ENCODE results near the gene CEP131.

CEP131 gene

GRCh38 chr17:81163703-81164370, 58.9 kb downstream of the CEP131 start:
- CTCF ChIA-PET: no interaction called here
- no peak for DNase-seq (ENCODE audit: low spot score)
- no peak for TF ChIP-seq CTCF (conservative IDR thresholded peaks at IDR 0.05; ENCODE audit: low read depth)
- H3K27ac ChIP-seq: no peak overlapping the region
- POLR2A ChIA-PET (ENCODE audit: low non-redundant PET): no interaction called here

- CTCF ChIA-PET: interaction anchor here (0.7 kb wide), 1 partner anchor 130 kb away, joined by 5 read pairs; no protein-coding TSS in a partner anchor
- no peak overlapping the region for H3K27ac ChIP-seq
- DNase-seq (ENCODE audit: low spot score): no peak
- no peak for TF ChIP-seq CTCF (conservative IDR thresholded peaks at IDR 0.05; ENCODE audit: low read depth)
- POLR2A ChIA-PET (ENCODE audit: low non-redundant PET): no interaction called here
These were observed 59.6 kb downstream of the CEP131 start for GRCh38 chr17:81163051-81163695.

GRCh38 chr17:81162491-81162890, 60.3 kb downstream of the CEP131 start:
- H3K27ac ChIP-seq: no peak overlapping the region
- ChIA-PET CTCF (interaction anchor here (0.7 kb wide), 1 partner anchor 130 kb away, joined by 5 read pairs; no protein-coding TSS in a partner anchor), POLR2A (ENCODE audit: low non-redundant PET) (no interaction called here)
- no peak for TF ChIP-seq CTCF (conservative IDR thresholded peaks at IDR 0.05; ENCODE audit: low read depth)
- no peak for DNase-seq (ENCODE audit: low spot score)

- TF ChIP-seq CTCF (conservative IDR thresholded peaks at IDR 0.05; ENCODE audit: low read depth): no peak
- DNase-seq (ENCODE audit: low spot score): no peak
- ChIA-PET CTCF (no interaction called here), POLR2A (ENCODE audit: low non-redundant PET) (no interaction called here)
- no peak overlapping the region for H3K27ac ChIP-seq
These were observed 60.8 kb downstream of the CEP131 start for GRCh38 chr17:81161972-81162371.

GRCh38 chr17:81161536-81161935, 61.2 kb downstream of the CEP131 start:
- no peak for DNase-seq (ENCODE audit: low spot score)
- POLR2A ChIA-PET (ENCODE audit: low non-redundant PET): no interaction called here
- no peak for TF ChIP-seq CTCF (conservative IDR thresholded peaks at IDR 0.05; ENCODE audit: low read depth)
- no peak overlapping the region for H3K27ac ChIP-seq
- CTCF ChIA-PET: no interaction called here

- TF ChIP-seq CTCF (conservative IDR thresholded peaks at IDR 0.05; ENCODE audit: low read depth): no peak
- H3K27ac ChIP-seq: no peak overlapping the region
- CTCF ChIA-PET: no interaction called here
- POLR2A ChIA-PET (ENCODE audit: low non-redundant PET): no interaction called here
- no peak for DNase-seq (ENCODE audit: low spot score)
These were observed 61.9 kb downstream of the CEP131 start for GRCh38 chr17:81160747-81161453.
